ENCODE results near the gene DDB1. TPM values are rescaled to one million over a fixed set of nuclear protein-coding genes. Genes with fewer than 3 reads are reported as not detected.
A peak's percentile ranks its signal among the peaks of the same experiment; 100 is the strongest.

DDB1 gene
- 113 TPM for total RNA-seq
- long read RNA-seq, full-length matches to known transcripts, result 120 of 147 reads
- long read RNA-seq, partial matches to known transcripts, result 21 of 147 reads
- long read RNA-seq, other reads (novel, unspliced or antisense), result 6 of 147 reads

GRCh38 chr11:61332797-61333549, at the start of gene DDB1, which contains the start of gene TKFC:
Gene DDB1, minus strand, starts transcription at chr11:61333105. Its CDS starts 137 bp downstream, at chr11:61332968.
Gene TKFC, plus strand, starts transcription at chr11:61333228. Its CDS starts 1,501 bp downstream, at chr11:61334729.
- DNase-seq (ENCODE audit: missing footprints) (peak; percentile 98), ATAC-seq (peak; percentile 97)
- intact Hi-C loops (cut with DNase I), result loop anchor here (5.0 kb wide), 1 partner anchor 99 kb away; the partner anchor contains the start of gene SDHAF2

- DNase-seq (ENCODE audit: missing footprints), result no peak
- no peak for ATAC-seq
- intact Hi-C loops (cut with DNase I), result no loop called here
These were observed 48.0 kb upstream of the DDB1 start for GRCh38 chr11:61380884-61381283.

- ATAC-seq, result peak; percentile 94
- DNase-seq (ENCODE audit: missing footprints), result no peak
- intact Hi-C loops (cut with DNase I), result no loop called here
These were observed 45.9 kb upstream of the DDB1 start for GRCh38 chr11:61378713-61379313.

- intact Hi-C loops (cut with DNase I), result no loop called here
- peak; percentile 12 for ATAC-seq
These were observed 44.7 kb upstream of the DDB1 start for GRCh38 chr11:61377461-61378160.

GRCh38 chr11:61375761-61376108, 42.8 kb upstream of the DDB1 start:
- no peak for ATAC-seq
- intact Hi-C loops (cut with DNase I), result no loop called here

More at GRCh38 chr11:61377461-61378160, 44.7 kb upstream of the DDB1 start:
- DNase-seq (ENCODE audit: missing footprints), result no peak

GRCh38 chr11:61372659-61373420, 39.9 kb upstream of the DDB1 start:
- no peak for DNase-seq (ENCODE audit: missing footprints)
- no peak for ATAC-seq
- intact Hi-C loops (cut with DNase I), result no loop called here

More at GRCh38 chr11:61375761-61376108, 42.8 kb upstream of the DDB1 start:
- DNase-seq (ENCODE audit: missing footprints), result no peak

GRCh38 chr11:61370349-61371005, 37.6 kb upstream of the DDB1 start:
- intact Hi-C loops (cut with DNase I), result no loop called here
- DNase-seq (ENCODE audit: missing footprints) (no peak), ATAC-seq (no peak)

- intact Hi-C loops (cut with DNase I), result no loop called here
- ATAC-seq, result peak; percentile 93
- no peak for DNase-seq (ENCODE audit: missing footprints)
These were observed 36.8 kb upstream of the DDB1 start for GRCh38 chr11:61369372-61370348.

GRCh38 chr11:61368646-61369045, 35.7 kb upstream of the DDB1 start:
- intact Hi-C loops (cut with DNase I), result no loop called here
- no peak for ATAC-seq
- DNase-seq (ENCODE audit: missing footprints), result no peak

- ATAC-seq, result no peak
- intact Hi-C loops (cut with DNase I), result no loop called here
- DNase-seq (ENCODE audit: missing footprints), result no peak
These were observed 34.5 kb upstream of the DDB1 start for GRCh38 chr11:61367406-61367805.

- ATAC-seq (no peak), DNase-seq (ENCODE audit: missing footprints) (no peak)
- intact Hi-C loops (cut with DNase I), result no loop called here
These were observed 31.2 kb upstream of the DDB1 start for GRCh38 chr11:61364012-61364675.

- no peak for ATAC-seq
- no peak for DNase-seq (ENCODE audit: missing footprints)
- intact Hi-C loops (cut with DNase I), result loop anchor here (2.0 kb wide), 1 partner anchor 26 kb away; no protein-coding TSS in a partner anchor
These were observed 29.6 kb upstream of the DDB1 start for GRCh38 chr11:61362542-61362875.

- ATAC-seq (peak; percentile 98), DNase-seq (ENCODE audit: missing footprints) (peak; percentile 98)
- intact Hi-C loops (cut with DNase I), result loop anchor here (2.0 kb wide), 1 partner anchor 25 kb away; no protein-coding TSS in a partner anchor
These were observed 29.0 kb upstream of the DDB1 start, which contains the start of the genes CYB561A3 and TMEM138 for GRCh38 chr11:61361741-61362541. Gene CYB561A3, minus strand, starts transcription at chr11:61361882. Its CDS starts 5,169 bp downstream, at chr11:61356713. Gene TMEM138, plus strand, starts transcription at chr11:61362374. Its CDS starts 2,017 bp downstream, at chr11:61364391.

- ATAC-seq (no peak), DNase-seq (ENCODE audit: missing footprints) (no peak)
- intact Hi-C loops (cut with DNase I), result no loop called here
These were observed 28.4 kb upstream of the DDB1 start for GRCh38 chr11:61361237-61361740.

- intact Hi-C loops (cut with DNase I), result no loop called here
- no peak for ATAC-seq
- no peak for DNase-seq (ENCODE audit: missing footprints)
These were observed 26.6 kb upstream of the DDB1 start for GRCh38 chr11:61359516-61359915.
